Measurements from ENCODE around the gene SRRM3.

Gene SRRM3

DNA sequence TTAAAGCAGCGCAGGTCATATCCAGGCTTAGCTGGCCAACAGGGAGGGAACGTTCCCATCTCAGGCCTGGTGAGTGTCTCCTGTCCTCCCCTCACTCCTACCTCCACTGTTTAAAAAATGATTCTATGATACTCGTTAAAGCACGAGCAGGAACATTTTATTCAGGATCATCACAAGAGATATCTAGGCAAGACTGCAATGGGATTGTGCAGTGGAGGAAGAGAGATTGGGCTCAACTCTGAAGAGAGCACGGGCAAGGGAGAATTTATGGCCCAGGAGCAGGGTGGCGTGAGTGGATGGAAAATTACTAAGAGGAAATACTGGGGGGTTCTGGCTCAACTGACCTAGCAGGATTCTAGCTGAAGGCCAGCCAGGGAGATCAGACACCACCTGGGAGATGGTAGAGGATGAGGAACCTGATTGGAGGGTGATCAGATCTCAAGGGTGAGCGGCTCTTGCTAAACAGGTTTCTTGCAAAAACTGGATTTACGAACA lies 91.8 kb downstream of the SRRM3 start:
- FAIRE-seq (no peak), DNase-seq (ENCODE audit: insufficient read length, low spot score) (no peak)
- TF ChIP-seq, protein P1, sequence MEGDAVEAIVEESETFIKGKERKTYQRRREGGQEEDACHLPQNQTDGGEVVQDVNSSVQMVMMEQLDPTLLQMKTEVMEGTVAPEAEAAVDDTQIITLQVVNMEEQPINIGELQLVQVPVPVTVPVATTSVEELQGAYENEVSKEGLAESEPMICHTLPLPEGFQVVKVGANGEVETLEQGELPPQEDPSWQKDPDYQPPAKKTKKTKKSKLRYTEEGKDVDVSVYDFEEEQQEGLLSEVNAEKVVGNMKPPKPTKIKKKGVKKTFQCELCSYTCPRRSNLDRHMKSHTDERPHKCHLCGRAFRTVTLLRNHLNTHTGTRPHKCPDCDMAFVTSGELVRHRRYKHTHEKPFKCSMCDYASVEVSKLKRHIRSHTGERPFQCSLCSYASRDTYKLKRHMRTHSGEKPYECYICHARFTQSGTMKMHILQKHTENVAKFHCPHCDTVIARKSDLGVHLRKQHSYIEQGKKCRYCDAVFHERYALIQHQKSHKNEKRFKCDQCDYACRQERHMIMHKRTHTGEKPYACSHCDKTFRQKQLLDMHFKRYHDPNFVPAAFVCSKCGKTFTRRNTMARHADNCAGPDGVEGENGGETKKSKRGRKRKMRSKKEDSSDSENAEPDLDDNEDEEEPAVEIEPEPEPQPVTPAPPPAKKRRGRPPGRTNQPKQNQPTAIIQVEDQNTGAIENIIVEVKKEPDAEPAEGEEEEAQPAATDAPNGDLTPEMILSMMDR (IDR thresholded peaks at IDR 0.05; ENCODE audit: insufficient read depth, missing control alignments): no peak

DNA sequence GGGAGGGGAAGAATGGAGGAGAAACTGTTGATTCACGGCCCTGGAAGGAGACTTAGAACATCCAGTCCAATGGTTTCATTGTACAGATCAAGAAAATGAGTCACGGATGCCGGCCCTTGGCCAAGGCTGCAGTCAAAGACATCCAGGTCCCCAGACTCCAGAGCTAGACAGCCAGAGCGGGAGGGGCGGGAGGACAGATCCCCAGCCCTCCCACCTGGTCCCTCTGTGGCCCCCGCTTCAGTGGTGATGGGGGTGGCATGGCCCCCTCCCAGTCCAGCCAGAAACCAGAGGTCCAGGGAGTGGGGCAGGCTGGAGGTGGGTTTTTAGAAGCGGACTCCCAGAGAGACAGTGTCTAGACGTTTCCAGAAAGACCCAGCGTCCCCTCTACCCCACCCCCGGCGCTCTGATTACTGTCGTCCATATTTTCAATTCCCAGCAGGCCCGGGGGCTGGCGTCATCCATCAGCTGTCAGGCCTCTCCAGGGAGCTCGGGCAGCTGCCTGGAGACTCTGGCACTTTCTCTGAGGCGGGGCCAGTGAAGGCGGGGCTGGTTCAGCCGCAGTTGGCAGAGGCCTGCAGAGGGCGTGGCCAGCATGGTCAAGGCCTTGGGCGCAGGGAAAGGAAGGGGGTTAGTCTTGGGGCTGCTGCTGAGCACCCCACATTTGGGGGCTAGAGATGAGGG lies 92.8 kb downstream of the SRRM3 start:
- TF ChIP-seq, protein P1 (IDR thresholded peaks at IDR 0.05; ENCODE audit: insufficient read depth, missing control alignments): no peak
- no peak for FAIRE-seq
- DNase-seq (ENCODE audit: insufficient read length, low spot score): peak; percentile 67

GRCh38 chr7:76296743-76297740 lies 95.3 kb downstream of the SRRM3 start:
- no peak for FAIRE-seq
- TF ChIP-seq, protein P1 (IDR thresholded peaks at IDR 0.05; ENCODE audit: insufficient read depth, missing control alignments): no peak
- no peak for DNase-seq (ENCODE audit: insufficient read length, low spot score)

DNA sequence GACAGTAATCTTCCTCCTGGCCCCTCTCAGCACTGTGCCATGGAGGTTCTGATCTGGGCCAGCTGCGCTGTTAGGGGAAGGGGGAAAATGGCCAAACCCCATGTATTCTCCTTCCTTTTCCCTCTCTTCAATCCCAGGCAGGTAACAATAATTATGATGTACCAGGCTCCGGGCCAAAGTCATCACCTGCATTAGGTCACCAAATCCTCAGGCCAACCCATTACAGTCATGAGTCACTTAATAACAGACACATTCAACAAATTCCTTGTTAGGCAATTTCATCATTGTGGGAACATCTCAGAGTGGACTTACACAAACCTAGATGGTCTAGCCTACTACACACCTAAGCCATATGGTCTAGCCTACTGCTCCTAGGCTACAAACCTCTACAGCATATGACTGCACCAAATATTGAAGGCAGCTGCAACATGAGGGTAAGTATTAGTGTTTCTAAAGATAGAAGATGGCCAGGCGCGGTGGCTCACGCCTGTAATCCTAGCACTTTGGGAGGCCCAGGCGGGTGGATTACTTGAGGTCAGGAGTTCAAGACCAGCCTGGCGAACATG lies 98.6 kb downstream of the SRRM3 start:
- TF ChIP-seq, protein P1 (IDR thresholded peaks at IDR 0.05; ENCODE audit: insufficient read depth, missing control alignments): no peak
- FAIRE-seq (no peak), DNase-seq (ENCODE audit: insufficient read length, low spot score) (no peak)

DNA sequence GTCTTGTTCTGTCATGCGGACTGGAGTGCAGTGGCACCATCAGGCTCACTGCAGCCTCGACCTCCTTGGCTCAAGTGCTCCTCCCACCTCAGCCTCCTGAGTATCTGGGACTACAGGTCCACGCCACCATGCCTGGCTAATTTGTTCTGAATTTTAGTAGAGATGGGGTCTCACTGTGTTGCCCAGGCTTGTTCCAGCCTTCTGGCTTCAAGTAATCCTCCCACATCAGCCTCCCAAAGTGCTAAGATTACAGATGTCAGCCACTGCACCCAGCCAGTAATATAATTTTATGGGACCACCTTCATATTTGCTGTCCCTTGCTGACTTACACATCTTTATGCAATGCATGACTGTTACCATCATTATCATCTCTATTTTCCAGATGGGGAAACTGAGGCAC lies 99.3 kb downstream of the SRRM3 start:
- DNase-seq (ENCODE audit: insufficient read length, low spot score): no peak
- TF ChIP-seq, protein P1 (IDR thresholded peaks at IDR 0.05; ENCODE audit: insufficient read depth, missing control alignments): no peak
- FAIRE-seq: no peak

DNA sequence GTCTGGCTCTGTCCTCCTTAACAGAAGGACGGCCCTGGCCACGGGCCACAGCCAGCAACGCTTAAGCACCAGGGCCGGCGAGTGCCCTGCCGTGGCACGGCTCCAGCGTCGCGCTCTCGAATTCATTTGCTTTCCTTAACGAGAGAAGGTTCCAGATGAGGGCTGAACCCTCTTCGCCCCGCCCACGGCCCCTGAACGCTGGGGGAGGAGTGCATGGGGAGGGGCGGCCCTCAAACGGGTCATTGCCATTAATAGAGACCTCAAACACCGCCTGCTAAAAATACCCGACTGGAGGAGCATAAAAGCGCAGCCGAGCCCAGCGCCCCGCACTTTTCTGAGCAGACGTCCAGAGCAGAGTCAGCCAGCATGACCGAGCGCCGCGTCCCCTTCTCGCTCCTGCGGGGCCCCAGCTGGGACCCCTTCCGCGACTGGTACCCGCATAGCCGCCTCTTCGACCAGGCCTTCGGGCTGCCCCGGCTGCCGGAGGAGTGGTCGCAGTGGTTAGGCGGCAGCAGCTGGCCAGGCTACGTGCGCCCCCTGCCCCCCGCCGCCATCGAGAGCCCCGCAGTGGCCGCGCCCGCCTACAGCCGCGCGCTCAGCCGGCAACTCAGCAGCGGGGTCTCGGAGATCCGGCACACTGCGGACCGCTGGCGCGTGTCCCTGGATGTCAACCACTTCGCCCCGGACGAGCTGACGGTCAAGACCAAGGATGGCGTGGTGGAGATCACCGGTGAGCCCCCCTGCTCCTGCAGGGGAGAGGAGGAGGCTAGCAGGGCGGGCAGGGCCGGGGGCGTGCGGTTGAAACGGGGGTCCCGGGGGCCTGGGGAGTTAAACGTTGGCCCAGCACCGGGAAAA lies 100.9 kb downstream of the SRRM3 start, which contains the start of gene HSPB1:
Gene HSPB1, plus strand, starts transcription at position 327 of the 855 bp plus-strand sequence. Its CDS starts 40 bp downstream, at position 367.
- DNase-seq (ENCODE audit: insufficient read length, low spot score) (no peak), FAIRE-seq (no peak)
- TF ChIP-seq, protein P1 (IDR thresholded peaks at IDR 0.05; ENCODE audit: insufficient read depth, missing control alignments): no peak
